NCI-H2107 treated with DMSO at 0.1 percent for 48 hours (cell line): ENCODE data around the gene TMEM190.

ENCODE experiments used
- DNase-seq: peaks from one replicate; lab custom pipeline; 2025; ENCODE audit not compliant: unreplicated experiment; lab: John Stamatoyannopoulos, UW

TMEM190 gene

DNA sequence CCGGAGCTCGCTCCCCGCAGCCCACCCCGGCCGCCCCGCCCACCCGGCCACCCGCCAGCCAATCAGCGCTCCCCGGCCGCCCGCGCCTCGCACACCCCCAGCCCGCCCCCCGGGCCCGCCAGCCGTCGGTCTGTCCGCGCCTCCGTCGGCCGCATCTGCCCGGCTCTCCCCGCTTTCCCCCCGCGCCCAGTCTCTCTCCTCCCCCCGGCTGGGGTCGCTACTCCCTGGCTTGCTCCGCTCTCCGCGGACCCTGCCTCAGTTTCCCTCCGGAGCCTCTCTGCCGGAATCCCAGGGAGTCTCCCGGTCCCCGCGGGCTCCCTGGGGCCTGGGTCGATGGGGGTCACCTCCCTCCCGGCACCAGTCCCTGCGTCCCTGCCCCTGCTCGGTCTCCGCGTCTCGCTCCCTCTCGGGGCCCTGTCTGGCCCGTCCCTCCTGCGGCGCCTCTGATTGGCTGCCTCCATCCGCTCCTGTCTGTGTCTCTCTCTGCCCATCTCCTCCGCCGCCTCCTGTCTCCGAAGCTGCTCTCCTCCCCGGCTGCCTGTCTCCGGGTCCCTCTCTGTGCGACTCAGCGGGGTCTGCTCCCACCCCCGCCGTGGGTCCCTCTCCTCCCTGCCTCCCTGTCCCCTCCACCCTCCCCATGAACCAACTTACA, 6.8 kb upstream of the TMEM190 start:
- DNase-seq: no peak

DNA sequence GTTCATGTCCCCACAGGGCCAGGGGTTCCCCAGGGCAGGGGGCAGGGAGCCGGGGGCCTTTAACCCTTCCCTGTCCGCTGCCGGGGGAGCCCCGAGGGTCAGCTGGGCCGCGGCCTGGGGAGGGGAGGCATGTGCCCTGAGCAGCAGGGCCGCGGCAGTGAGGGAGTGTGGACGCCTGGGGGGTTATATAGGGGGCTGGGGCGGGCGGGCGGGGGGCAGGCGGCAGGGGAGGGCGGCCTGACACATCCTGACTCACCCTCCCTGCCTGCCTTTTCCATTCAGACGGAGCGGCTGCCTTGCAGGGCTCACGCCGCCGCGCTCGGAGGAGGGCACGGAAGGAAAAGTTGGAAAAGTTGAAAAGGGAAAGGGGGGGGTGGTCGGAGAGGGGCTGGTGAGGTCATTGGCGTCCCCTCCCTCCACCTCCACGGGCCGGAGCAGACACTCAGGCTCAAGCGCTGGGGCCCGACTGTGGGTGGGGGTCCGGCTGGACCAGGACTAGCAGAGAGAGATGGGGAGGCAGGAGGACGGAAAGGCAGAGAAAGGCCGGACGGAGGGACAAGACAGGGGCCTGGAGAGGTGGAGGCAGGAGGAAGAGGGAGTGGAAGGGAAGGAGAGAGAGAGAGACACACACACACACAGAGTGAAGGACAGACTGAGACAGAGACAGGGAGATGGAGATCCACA, 6.2 kb upstream of the TMEM190 start, which contains the start of gene IL11:
Gene IL11 (minus strand): TSS at position 159 of the 684 bp plus-strand sequence. CDS start 153 bp downstream, at position 6.
- no peak for DNase-seq

DNA sequence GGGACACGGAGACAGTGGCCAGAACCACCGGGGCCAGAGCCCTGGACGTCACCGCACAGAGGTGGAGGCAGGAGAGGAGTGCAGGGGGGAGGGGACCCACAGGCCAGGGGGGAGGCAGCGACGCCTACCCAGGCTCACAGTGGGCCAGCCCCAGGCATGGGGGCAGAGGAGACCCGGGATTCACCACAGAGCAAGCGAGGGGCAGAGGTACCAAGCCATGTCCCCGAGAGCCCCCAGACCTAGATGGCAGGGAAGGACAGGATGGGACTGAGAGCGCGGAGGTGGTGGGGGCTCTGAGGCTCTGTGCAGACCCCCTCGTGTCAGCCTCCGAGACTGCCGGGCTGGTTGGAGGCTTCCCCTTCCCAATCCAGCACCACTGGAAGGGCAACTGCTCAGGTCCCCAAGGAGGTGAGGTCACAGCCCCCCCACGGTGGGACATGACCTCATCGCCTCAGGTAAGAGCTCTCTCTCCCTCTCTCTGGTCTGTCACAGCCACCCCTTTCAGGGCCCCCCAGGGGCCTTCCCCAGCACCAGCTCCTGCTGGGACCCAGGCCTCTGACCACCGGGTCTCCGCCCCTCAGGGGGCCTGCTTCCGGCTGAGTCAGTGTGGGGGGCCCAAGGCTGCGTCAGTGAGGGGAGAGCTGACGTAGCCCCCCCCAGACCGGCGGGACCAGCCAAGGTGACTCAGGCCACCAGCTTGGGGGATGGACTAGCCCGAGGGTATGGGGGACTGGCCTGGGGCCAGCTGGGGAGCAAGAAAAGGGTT, 4.1 kb upstream of the TMEM190 start:
- no peak for DNase-seq

DNA sequence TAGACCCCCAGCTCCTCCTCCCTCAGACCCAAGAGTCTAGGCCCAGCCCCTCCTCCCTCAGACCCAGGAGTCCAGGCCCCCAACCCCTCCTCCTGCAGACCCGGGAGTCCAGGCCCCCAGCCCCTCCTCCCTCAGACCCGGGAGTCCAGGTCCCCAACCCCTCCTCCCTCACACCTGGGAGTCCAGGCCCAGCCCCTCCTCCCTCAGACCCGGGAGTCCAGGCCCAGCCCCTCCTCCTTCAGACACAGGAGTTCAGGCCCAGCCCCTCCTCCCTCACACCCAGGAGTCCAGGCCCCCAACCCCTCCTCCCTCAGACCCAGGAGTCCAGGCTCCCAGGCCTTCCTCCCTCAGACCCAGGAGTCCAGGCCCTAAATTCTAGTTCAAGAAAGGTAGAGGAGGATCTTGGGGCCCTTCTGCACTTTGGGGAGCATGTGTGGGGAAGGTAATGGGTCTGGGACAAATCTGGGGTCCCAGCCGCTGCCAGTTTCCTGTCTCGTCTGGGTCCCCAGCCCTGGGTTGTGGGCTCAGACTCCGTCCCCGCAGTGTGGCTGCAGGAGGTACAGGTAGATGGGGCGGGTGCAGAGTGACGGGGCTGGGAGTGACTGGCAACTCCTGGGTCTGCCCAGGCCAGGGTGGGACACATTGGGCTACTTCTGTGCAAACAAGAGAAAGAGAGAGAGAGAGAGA, 3.2 kb upstream of the TMEM190 start:
- DNase-seq: no peak

DNA sequence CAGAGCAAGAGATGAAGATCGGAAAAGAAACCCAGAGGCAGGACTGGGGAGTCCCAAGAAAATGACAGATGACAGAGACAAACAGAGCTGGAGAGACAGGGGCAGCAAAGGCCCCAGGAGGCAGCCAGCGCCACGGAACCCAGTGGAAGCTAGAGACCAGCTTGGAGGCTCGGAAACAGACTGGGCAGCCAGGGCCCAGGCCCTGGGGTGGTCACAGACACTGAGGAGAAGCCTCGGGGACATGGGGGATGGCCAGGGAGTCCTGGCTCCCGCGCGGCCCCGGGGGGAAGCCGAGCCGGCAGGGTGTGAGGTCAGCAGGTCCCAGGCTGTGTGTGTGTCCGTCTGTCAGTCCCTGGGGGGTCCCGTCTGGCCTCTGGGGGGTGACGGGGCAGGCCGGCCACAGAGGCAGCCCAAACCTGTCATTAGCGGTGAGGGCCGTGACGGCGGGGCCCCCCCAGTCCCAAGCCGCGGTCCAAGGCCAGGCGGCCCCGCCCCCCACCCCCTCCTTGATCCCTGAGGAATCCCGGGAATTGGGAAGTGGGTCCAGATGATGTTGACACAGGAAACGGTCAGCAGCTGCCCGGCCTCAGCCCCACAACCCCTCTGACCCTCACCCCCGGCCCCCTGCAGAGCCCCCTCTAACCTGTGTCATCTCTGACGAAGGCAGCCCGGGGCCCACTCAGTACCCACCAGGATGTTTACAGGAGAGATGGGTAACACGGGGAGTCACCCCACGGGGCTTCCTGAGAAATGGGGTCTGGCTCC, 2.5 kb upstream of the TMEM190 start:
- DNase-seq: no peak

DNA sequence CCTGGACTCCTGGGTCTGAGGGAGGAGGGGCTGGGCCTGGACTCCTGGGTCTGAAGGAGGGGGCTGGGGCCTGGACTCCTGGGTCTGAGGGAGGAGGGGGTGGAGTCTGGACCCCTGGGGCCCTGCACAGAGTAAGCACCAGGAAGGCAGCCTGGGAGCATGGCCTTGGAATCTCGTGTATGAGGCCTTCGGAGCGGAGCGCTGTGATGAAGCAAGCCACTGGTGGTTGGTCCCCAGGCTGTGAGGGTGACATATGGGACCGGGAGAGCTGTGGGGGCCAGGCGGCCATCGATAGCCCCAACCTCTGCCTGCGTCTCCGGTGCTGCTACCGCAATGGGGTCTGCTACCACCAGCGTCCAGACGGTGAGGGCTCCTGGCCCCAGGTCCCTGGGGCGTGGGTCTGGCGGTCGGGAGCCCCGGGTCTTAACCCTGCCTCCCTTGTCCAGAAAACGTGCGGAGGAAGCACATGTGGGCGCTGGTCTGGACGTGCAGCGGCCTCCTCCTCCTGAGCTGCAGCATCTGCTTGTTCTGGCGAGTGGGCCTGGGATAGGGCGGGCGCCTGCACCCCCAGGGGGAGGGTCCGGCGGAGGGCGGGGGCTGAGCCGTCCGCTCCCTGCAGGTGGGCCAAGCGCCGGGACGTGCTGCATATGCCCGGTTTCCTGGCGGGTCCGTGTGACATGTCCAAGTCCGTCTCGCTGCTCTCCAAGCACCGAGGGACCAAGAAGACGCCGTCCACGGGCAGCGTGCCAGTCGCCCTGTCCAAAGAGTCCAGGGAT, 918 bp downstream of the TMEM190 start:
- DNase-seq: no peak

DNA sequence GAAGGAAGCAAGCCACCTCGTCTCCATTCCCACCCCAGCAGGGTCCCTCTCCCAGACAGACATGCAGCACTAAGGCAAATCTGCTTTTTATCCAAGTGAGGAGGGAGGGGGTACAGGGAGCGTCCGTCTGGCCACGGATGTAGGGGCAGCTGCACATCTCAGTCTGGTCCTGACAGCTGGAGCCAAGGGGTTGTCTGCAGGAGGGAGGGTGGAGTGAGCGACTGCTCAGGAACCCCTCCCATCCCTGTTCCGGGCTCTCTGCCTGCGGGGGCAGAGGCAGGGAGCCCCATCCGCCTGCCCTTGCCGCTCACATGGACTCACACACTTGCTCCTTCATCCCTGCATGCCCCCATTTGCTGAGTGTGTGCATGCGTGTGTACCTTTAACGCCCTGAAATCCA, 2.5 kb downstream of the TMEM190 start:
- no peak for DNase-seq

DNA sequence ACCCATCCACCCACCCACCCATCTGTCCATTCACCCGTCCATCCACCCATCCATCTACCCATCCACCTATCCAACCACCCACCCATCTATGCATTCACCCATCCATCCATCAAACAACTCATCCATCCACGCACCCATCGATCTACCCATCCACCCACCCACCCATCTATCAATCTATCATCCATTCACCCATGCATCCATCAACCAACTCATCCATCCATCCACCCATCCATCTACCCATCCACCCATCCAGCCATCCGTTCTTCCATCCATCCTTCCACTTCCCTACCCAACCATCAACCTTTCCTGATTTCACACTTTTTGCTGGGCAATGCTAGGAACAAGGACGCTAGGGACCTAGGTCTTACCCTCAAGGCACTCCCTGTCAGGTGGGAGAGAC, 5.4 kb downstream of the TMEM190 start:
- DNase-seq: no peak

DNA sequence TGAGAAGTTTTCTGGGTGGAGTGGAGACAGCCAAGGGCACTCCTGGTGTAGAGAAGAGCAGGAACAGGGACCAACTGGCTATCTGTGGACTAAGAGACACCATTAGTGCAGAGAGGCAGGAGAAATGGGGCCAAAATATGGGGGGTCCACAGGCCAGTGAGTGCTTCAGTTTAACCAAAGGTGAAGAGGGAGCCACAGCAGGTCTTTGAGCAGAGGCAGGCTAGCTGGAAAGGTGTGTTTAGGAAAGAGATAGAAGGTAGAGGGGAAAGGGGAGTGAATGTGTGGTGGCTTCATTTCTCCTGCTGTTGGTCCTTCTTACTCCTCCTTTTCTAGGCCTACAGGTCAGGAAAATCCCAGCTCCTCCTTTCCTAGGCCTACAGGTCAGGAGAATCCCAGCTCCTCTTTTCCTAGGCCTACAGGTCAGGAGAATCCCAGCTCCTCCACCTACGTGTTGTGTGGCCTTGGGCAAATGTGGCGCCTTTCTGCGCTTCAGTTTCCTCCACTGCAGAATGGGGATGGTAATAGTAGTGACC, 6.0 kb downstream of the TMEM190 start:
- DNase-seq: no peak

DNA sequence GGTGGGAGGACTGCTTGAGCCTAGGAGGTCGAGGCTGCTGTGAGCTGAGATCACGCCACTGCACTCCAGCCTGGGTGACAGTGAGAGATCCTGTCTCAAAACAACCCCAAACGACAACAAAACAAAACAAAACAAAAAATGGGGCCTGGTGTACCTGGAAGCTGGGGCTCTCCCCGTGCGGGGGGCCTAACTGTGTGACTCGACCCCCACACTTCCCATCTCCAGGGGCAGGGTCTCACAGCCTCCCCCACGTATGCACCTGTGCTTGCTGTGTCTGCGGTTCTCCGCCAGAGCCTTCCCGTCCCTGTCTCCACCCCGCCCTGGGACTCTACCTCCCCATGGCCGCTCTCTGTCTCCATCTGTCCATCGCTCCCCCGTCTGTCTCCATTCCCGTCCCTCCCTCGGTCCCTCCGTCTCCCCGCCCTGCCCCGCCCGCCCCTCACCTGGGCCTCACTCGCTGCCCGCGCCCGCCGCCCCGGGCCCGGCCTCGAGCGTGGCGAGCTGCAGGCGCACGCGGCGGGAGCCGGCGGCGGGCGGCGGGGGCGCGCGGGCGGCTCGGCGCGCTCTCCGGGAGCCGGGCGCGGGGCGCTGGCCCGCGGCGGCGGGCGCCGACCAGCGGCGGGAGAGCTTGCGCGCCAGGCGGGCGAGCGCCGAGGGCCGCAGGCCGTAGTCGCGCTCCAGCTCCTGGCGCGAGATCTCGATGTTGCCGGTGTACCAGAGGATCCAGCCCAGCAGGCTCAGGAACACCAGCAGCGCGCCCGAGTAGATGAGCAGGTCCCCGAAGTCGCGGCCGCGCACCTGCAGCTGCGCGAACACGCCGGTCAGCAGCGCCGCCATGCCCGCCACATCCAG, 6.9 kb downstream of the TMEM190 start:
- DNase-seq: no peak

DNA sequence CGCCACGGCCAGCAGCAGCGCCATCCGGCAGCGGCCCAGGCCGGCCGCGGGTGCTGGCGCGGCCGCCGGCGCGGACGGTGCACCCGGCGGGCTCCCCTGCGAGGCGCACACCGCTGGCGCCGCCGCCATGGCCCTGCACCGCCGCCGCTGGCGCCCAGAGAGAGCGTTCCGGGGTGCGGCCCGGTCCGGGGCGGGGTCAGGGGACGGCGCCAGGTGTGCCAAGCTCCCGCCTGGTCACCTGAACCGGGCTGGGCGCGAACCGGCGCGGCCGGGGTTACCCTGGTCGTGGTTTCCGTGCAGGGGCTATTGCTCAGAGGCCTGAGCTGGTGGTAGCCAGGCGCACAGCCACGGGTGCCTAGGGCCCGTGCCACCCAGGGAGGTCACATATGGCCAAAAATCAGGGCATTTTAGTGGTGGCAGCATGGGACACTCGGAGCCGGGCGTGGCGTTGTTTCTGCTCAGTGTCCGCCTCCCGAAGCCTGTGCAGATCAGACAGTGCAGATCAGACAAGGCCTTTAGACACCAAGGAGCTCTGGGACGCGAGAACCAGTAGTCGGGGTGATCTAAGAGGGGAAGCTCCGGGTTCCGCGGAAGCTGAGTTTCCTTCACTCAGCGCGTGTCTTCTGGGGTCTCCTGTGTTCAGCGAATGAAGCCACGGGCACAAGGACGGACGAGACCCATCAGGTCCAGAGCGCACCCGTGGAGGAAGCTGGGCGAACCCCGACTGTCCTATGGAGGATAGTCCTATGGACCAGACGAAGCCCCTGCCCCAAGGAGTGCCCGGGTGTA, 7.7 kb downstream of the TMEM190 start, which contains the start of gene TMEM238:
Gene TMEM238 (minus strand): TSS at position 162 of the 789 bp plus-strand sequence. CDS start 33 bp downstream, at position 129.
- DNase-seq: no peak

DNA sequence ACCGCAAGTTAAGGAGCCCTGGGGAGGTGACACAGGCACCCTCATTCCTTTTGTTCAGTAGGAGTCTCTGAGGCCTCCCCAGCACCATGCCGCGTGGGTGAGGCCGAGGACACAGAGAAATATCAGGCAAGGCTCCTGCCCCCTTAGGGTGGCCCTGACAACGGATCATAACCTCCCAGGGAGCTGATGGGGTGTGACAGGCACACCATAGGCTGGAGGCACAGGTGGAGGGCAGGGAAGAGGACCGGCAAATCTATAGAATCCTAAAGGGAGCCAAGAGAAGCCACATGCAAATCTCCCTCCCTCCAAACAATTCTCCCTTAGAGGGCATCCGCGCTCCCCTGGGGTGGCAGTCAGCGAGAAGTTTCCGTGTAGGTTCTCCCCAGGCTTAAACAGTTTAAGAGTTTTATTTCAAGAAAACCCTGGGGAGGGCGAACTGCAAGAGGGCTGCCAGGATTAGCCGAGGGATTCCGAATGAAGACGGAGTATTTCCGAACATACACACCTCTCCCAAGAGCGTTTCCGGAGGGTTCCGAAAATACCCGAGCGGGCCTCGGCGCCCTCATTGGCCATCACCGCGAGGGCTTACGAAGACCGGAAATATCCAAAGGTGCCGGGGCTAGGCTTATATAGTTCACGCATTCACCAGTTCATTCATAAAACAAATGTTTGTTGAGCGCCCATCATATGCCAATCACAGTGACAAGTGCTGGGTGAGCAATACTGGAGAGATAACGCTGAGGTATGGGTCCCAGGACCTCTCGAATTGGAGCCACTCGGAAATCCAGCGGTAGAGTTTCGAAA, 8.5 kb downstream of the TMEM190 start:
- peak; percentile 96 for DNase-seq

DNA sequence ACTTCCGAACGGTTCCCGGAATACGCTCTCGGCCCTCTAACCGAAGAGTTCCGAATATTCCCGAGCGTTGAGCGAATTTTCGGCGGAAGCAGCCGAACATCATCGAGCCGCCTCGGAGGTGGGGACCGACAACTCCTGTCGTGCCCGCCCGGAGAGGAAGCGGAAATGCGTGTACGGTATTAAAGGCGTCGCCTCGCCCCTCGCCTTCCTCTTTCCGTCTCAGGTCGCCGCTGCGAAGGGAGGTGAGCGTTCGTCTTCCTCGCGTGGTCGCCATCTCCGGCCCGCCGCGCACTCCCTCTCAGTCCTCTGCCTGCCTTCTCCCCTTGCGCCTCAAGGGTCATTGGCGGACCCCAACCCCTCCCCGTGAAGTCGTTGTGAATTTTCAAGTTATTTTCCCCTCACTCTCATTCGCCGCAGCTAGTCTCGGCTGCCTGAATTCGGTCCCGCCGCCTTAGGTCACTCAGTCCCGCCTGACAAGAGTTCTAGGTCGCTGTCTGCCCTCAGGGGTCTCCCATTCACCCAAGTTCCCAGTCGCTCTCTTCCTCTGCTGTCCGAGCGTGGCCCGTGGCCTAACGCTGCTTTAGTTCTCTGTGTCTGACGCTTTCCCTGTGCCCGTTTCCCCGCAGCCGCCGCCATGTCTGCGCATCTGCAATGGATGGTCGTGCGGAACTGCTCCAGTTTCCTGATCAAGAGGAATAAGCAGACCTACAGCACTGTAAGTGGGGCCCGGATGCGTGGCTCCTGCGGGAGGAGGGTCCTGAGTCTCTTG, 9.3 kb downstream of the TMEM190 start, which contains the start of gene RPL28:
Gene RPL28 (plus strand): TSS at position 209 of the 769 bp plus-strand sequence. CDS start 426 bp downstream, at position 635.
- DNase-seq: peak; percentile 96

DNA sequence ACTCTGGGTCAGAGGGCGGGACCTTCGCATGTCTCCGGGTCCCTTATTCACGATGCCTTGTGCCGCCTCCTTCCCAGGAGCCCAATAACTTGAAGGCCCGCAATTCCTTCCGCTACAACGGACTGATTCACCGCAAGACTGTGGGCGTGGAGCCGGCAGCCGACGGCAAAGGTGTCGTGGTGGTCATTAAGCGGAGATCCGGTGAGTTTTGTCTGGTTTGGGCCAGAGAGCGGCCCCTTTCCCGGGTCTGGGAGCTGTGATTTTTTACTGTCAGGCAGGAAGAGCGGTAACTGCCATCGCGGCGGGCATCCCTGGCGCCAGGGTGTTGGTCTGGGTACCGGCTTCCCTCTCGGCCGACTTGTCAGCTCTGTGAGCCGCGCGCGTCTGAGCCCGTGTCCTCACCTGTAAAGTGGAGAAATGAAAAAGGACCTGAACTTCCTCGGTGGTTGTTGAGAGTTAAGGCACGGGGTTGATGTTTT, 9.9 kb downstream of the TMEM190 start:
- DNase-seq: no peak

DNA sequence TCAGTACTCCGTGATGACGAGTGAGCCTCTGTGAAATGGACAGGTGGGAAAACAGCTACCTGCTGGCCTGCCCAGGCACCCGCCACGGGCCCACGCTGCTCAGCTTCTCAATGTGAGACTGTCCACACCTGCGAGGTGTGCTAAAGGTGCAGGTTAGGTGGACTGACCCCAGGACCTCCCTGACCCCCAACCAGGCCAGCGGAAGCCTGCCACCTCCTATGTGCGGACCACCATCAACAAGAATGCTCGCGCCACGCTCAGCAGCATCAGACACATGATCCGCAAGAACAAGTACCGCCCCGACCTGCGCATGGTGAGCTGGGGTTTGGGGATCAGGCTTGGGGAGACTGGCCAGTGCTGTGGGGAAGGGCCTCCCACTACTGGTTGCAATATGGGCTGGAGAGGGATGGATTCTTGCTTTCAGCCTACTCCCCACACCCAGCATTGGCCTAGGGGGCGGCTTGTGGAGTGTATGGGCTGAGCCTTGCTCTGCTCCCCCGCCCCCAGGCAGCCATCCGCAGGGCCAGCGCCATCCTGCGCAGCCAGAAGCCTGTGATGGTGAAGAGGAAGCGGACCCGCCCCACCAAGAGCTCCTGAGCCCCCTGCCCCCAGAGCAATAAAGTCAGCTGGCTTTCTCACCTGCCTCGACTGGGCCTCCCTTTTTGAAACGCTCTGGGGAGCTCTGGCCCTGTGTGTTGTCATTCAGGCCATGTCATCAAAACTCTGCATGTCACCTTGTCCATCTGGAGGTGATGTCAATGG, 11.3 kb downstream of the TMEM190 start:
- no peak for DNase-seq
